GM12878 (cell line): ENCODE data around the gene WWP2. TPM values are rescaled to one million over a fixed set of nuclear protein-coding genes. Genes with fewer than 3 reads are reported as not detected.

Experiments used
- ATAC-seq: fragments of 200-7000 bp; cut with Tn5 transposase; 3 replicates; pipeline ENCODE4 v1.9.1; 2020; ENCODE audit warnings: mild to moderate bottlenecking, moderate library complexity
- BruUV-seq: library from RNA; stranded (reverse); fragments of 400-500 nt; replicated peaks from 2 replicates; lab custom pipeline; 2021; lab: Mats Ljungman, UMichigan
- CTCF ChIA-PET: fragments of 300-600 bp; sonication (Branson Sonifier 250); formaldehyde crosslinking; extraction: SDS; loops from one replicate; lab custom pipeline; 2021; ENCODE audit warnings: inconsistent platforms; lab: Yijun Ruan, JAX
- POLR2A ChIA-PET: fragments of 350-600 bp; formaldehyde crosslinking; extraction: SDS; loops from one replicate; lab custom pipeline; 2021; ENCODE audit warnings: inconsistent platforms; lab: Charles Lee
- RAD21 ChIA-PET: fragments of 300-600 bp; sonication (Branson Sonifier 250); formaldehyde crosslinking; loops from one replicate; lab custom pipeline; 2023; ENCODE audit warnings: antibody characterized with exemption; ENCODE audit not compliant: unreplicated experiment; lab: Charles Lee
- SMC1A ChIA-PET: fragments of 300-600 bp; sonication (Branson Sonifier 250); formaldehyde crosslinking; loops from one replicate; lab custom pipeline; 2023; ENCODE audit not compliant: unreplicated experiment, uncharacterized antibody; lab: Charles Lee
- DNase-seq: peaks from one replicate; pipeline ENCODE4 v3.0.0-alpha.2; 2011; ENCODE audit warnings: low read depth, low spot score
- FAIRE-seq: peaks from 3 replicates; lab custom pipeline; 2011; peaks lifted over from hg19 to GRCh38; lab: Jason Lieb, UNC
- H2AFZ ChIP-seq: 2 replicates; pipeline ENCODE4 v1.6.0; 2011; ENCODE audit warnings: low read depth, low read length, control low read depth; ENCODE audit not compliant: control insufficient read depth
- H3K27ac ChIP-seq: 2 replicates; pipeline ENCODE4 v1.5.1; 2011; ENCODE audit warnings: control low read depth; ENCODE audit not compliant: control insufficient read depth, insufficient read depth
- H3K27me3 ChIP-seq, 2 experiments: replicated peaks in 1 of 2; 2 replicates each; pipeline versions ENCODE4 v1.6.0 to v1.6.1; 2011; ENCODE audit warnings: low read length in 1 of 2; ENCODE audit not compliant: control insufficient read depth in 2 of 2, insufficient read depth in 2 of 2
- H3K36me3 ChIP-seq, 2 experiments: 2 replicates each; pipeline ENCODE4 v1.5.1; 2011; ENCODE audit warnings: low read length in 1 of 2; ENCODE audit not compliant: control insufficient read depth in 2 of 2, insufficient read depth in 2 of 2
- H3K4me1 ChIP-seq: 2 replicates; pipeline ENCODE4 v1.6.1; 2011; ENCODE audit warnings: mild to moderate bottlenecking, low read length, moderate library complexity, mixed read lengths; ENCODE audit not compliant: control insufficient read depth, insufficient read depth
- H3K4me2 ChIP-seq: 2 replicates; pipeline ENCODE4 v1.6.0; 2011; ENCODE audit warnings: control low read depth; ENCODE audit not compliant: control insufficient read depth, insufficient read depth
- H3K4me3 ChIP-seq: fragments of 200-600 bp; sonication (generic); 2 replicates; pipeline ENCODE4 v1.5.1; 2016
- H3K79me2 ChIP-seq: 2 replicates; pipeline ENCODE4 v1.6.0; 2011; ENCODE audit warnings: low read length; ENCODE audit not compliant: control insufficient read depth, insufficient read depth
- H3K9ac ChIP-seq: 2 replicates; pipeline ENCODE4 v1.8.0; 2011; ENCODE audit warnings: low read length, control low read depth, mixed read lengths; ENCODE audit not compliant: control insufficient read depth, insufficient read depth
- H3K9me3 ChIP-seq: replicated peaks from 3 replicates; pipeline ENCODE4 v1.5.1; 2011; ENCODE audit warnings: mild to moderate bottlenecking, low read length; ENCODE audit not compliant: control insufficient read depth, insufficient read depth
- H4K20me1 ChIP-seq: 2 replicates; pipeline ENCODE4 v1.6.0; 2011; ENCODE audit not compliant: control insufficient read depth, insufficient read depth
- CBX5 ChIP-seq: sonication (generic); IDR thresholded peaks from 2 replicates; pipeline ENCODE4 v1.6.1; 2016; ENCODE audit warnings: low read depth, moderate library complexity, mild to moderate bottlenecking, inconsistent platforms
- CEBPB ChIP-seq, 2 experiments: fragments of 150-350 bp in 1 of 2; IDR thresholded peaks; 2 replicates each; pipeline ENCODE4 v1.6.1; 2012 to 2014; ENCODE audit warnings: low read depth in 2 of 2, low read length in 2 of 2, borderline replicate concordance in 1 of 2, inconsistent platforms in 1 of 2
- EGR1 ChIP-seq, 2 experiments: IDR thresholded peaks; 1 replicate in 1 of 2; 2 replicates in 1 of 2; pipeline ENCODE4 v1.6.1; 2011 to 2012; ENCODE audit warnings: low read depth in 2 of 2, low read length in 2 of 2, borderline replicate concordance in 1 of 2, mild to moderate bottlenecking in 1 of 2, moderate library complexity in 1 of 2
- MXI1 ChIP-seq: fragments of 150-350 bp; IDR thresholded peaks from 2 replicates; pipeline ENCODE4 v1.6.1; 2011; ENCODE audit warnings: low read depth, mild to moderate bottlenecking, inconsistent platforms, low read length, improper control_type of control experiment
- MYB ChIP-seq: fragments of 150-350 bp; IDR thresholded peaks from 2 replicates; pipeline ENCODE4 v1.6.1; 2014; ENCODE audit warnings: mild to moderate bottlenecking, low read depth, low read length, borderline replicate concordance
- NR2C1 ChIP-seq: fragments of 450-650 bp; IDR thresholded peaks from 2 replicates; pipeline ENCODE4 v1.6.1; 2017; ENCODE audit warnings: antibody characterized with exemption, mild to moderate bottlenecking, moderate library complexity
- POLR2AphosphoS2 ChIP-seq: IDR thresholded peaks from 2 replicates; pipeline ENCODE4 v1.6.1; 2011; ENCODE audit warnings: low read depth, mild to moderate bottlenecking, low read length, improper control_type of control experiment, moderate library complexity
- RAD21 ChIP-seq: IDR thresholded peaks from 2 replicates; pipeline ENCODE4 v1.6.1; 2011; ENCODE audit warnings: mild to moderate bottlenecking, low read depth, low read length, moderate library complexity; ENCODE audit not compliant: insufficient read depth
- RAD51 ChIP-seq: fragments of 450-650 bp; IDR thresholded peaks from 2 replicates; pipeline ENCODE4 v1.6.1; 2016; ENCODE audit warnings: moderate library complexity, mild to moderate bottlenecking, inconsistent platforms
- SMAD1 ChIP-seq: fragments of 450-650 bp; IDR thresholded peaks from 2 replicates; pipeline ENCODE4 v1.6.1; 2018; ENCODE audit warnings: mild to moderate bottlenecking, low read depth; ENCODE audit not compliant: partially characterized antibody
- SUPT20H ChIP-seq: IDR thresholded peaks from 2 replicates; pipeline ENCODE4 v1.6.1; 2011; ENCODE audit warnings: low read depth, mild to moderate bottlenecking, low read length, moderate library complexity, borderline replicate concordance; ENCODE audit not compliant: control insufficient read depth
- USF1 ChIP-seq: IDR thresholded peaks from 2 replicates; pipeline ENCODE4 v1.6.1; 2011; ENCODE audit warnings: borderline replicate concordance, low read depth, mild to moderate bottlenecking, moderate library complexity, mixed read lengths, low read length; ENCODE audit not compliant: insufficient read depth; ENCODE audit errors: extremely low read length
- WGBS: methylation state at CpG from one replicate; pipeline ENCODE4 v1.1.6; 2016; ENCODE audit warnings: low lambda C conversion rate; ENCODE audit not compliant: insufficient replicate concordance, insufficient coverage; ENCODE audit errors: missing lambda C conversion rate; 5-methylcytosine and 5-hydroxymethylcytosine counted together
- in situ Hi-C: fragments of 300-500 bp; cut with MboI; formaldehyde crosslinking; loops from 9 replicates; pipeline ENCODE4 v1.14.3; 2018; ENCODE audit warnings: mixed read lengths
- intact Hi-C: fragments of 100-400 bp; cut with micrococcal nuclease; formaldehyde crosslinking; loops from one replicate; pipeline ENCODE4 v1.14.2; 2022; ENCODE audit not compliant: unreplicated experiment
- polyA plus RNA-seq, 11 experiments: library from polyadenylated mRNA; depleted of rRNA in 4 of 11; unstranded in 6 of 11; stranded (reverse) in 5 of 11; fragments of >200 nt; fragmentation: Nextera tagmentation in 4 of 11; fragmentation: Illumina TruSeq in 1 of 11; extraction: Ambion mirVana in 4 of 11; extraction: Trizol in 1 of 11; gene quantifications; 1 replicate in 1 of 11; 2 replicates in 10 of 11; pipeline versions ENCODE4 v1.2.1 to v1.2.3, GENCODE V29; 2011 to 2016; ENCODE audit warnings: inconsistent platforms in 2 of 11, missing spikeins in 2 of 11, low read depth in 1 of 11
- total RNA-seq, 4 experiments: library from RNA; depleted of rRNA in 3 of 4; stranded (reverse); fragments of >200 nt in 3 of 4; fragmentation: Illumina TruSeq in 1 of 4; extraction: Trizol in 1 of 4; gene quantifications; 2 replicates each; pipeline versions ENCODE4 v1.2.1 to v1.2.3, GENCODE V29; 2013 to 2021

Gene WWP2
- total and polyA plus RNA-seq, 10 of the 15 experiments (the other 5 are each of a cell fraction or from before 2014, with no cell fraction given): 2.8 to 47.0 (median 23.8) TPM

- TF ChIP-seq POLR2AphosphoS2 (no peak), MXI1 (no peak), CBX5 (no peak), SUPT20H (no peak), MYB (no peak), CEBPB (IDR thresholded peaks at IDR 0.05; ENCODE audit: borderline replicate concordance in 1 of 2, low read depth in 2 of 2, low read length in 2 of 2) (no peak)
These were observed 166.8 kb downstream of the WWP2 start (continued) for GRCh38 chr16:69928856-69929400.

GRCh38 chr16:69929480-69929879, 167.3 kb downstream of the WWP2 start:
- H3K4me3 ChIP-seq: no peak overlapping the region
- ChIA-PET CTCF (interaction anchor here (1.1 to 4.8 kb wide), 19 partner anchors 9 to 842 kb away, joined by 3 to 114 read pairs (median 6); no protein-coding TSS in a partner anchor), POLR2A (interaction anchor here (0.6 kb wide), 1 partner anchor 524 kb away, joined by 7 read pairs; no protein-coding TSS in a partner anchor), RAD21 (interaction anchor here (0.5 to 3.0 kb wide), 6 partner anchors 117 to 866 kb away, joined by 3 to 40 read pairs (median 6); partner anchors contain the start of gene NOB1), SMC1A (interaction anchor here (1.5 to 5.1 kb wide), 3 partner anchors 43 to 220 kb away, joined by 3 to 46 read pairs (median 6); no protein-coding TSS in a partner anchor)
- no peaks in the 10 kb centered on the region for H3K4me1 ChIP-seq
- no TSS peak for BruUV-seq
- FAIRE-seq (no peak), ATAC-seq (no peak), DNase-seq (no peak)
- WGBS: 85% methylated on average over 9 of the region's 9 CpGs
- intact Hi-C loops: no loop called here
- no peak overlapping the region for H3K9ac ChIP-seq
- H4K20me1 ChIP-seq: no peaks in the 10 kb centered on the region; the same call in 1 of the 2 replicates
- in situ Hi-C loops: loop anchor here (5.0 kb wide), 1 partner anchor 142 kb away; no protein-coding TSS in a partner anchor
- no peak overlapping the region for H2AFZ ChIP-seq
- H3K9me3 ChIP-seq: no peaks in the 10 kb centered on the region
- H3K4me2 ChIP-seq: no peak overlapping the region
- H3K27ac ChIP-seq: no peak overlapping the region
- no peaks in the 10 kb centered on the region for H3K79me2 ChIP-seq
- peaks cover 2 to 11% of the 10 kb centered on the region in 2 experiments; a peak in 2 of 4 replicates for H3K36me3 ChIP-seq
- TF ChIP-seq CEBPB (IDR thresholded peaks at IDR 0.05; ENCODE audit: borderline replicate concordance in 1 of 2, low read depth in 2 of 2, low read length in 2 of 2) (no peak), NR2C1 (no peak), SUPT20H (no peak), RAD51 (no peak), USF1 (no peak), SMAD1 (no peak), EGR1 (IDR thresholded peaks at IDR 0.05; ENCODE audit: borderline replicate concordance in 1 of 2, low read depth in 2 of 2, low read length in 2 of 2) (no peak), RAD21 (no peak)
- H3K27me3 ChIP-seq: no peaks in the 10 kb centered on the region
